Thyroid gland (tissue), 4 donors: Measurements from ENCODE around the gene SPTSSA.

Experiments
- CTCF ChIP-seq, 6 experiments: fragments of 200-600 bp in 3 of 6; fragments of 450-650 bp in 3 of 6; sonication (generic) in 3 of 6; IDR thresholded peaks; one replicate each; pipeline ENCODE4 v1.5.1; 2016 to 2019; ENCODE audit warnings: antibody characterized with exemption in 6 of 6, mild to moderate bottlenecking in 2 of 6, inconsistent platforms in 1 of 6, moderate library complexity in 1 of 6
- POLR2A ChIP-seq, 2 donors: fragments of 450-650 bp; IDR thresholded peaks; one replicate each; pipeline ENCODE4 v1.6.1; 2017; ENCODE audit warnings: antibody characterized with exemption in 2 of 2, mild to moderate bottlenecking in 2 of 2, moderate library complexity in 1 of 2

DNA sequence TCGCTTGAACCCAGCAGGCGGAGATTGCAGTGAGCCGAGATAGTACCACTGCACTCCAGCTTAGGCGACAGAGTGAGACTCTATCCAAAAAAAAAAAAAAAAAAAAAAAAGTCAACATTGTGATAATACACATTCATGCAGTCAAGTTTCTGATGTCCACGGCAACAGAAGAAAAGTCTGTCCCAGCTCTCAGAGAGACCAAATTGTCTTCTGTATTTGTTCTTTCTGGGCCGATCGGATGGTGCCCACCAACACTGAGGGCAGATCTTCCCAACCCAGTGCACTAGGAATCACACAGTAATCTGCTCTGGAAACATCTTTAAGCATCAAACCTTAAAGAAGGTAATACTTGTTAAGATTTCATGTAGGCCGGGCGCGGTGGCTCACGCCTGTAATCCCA lies 45.8 kb upstream of the SPTSSA start:
- no peak for TF ChIP-seq CTCF (IDR thresholded peaks at IDR 0.05)
- no peak for TF ChIP-seq POLR2A (IDR thresholded peaks at IDR 0.05)
